HG03175 (cell line): Measurements from ENCODE around the gene TUT4.

Experiments
- ATAC-seq: cut with Tn5 transposase; IDR thresholded peaks from one replicate; pipeline ENCODE4 v1.9.1; 2021; ENCODE audit warnings: mild to moderate bottlenecking, moderate library complexity; ENCODE audit not compliant: unreplicated experiment

The TUT4 gene

DNA sequence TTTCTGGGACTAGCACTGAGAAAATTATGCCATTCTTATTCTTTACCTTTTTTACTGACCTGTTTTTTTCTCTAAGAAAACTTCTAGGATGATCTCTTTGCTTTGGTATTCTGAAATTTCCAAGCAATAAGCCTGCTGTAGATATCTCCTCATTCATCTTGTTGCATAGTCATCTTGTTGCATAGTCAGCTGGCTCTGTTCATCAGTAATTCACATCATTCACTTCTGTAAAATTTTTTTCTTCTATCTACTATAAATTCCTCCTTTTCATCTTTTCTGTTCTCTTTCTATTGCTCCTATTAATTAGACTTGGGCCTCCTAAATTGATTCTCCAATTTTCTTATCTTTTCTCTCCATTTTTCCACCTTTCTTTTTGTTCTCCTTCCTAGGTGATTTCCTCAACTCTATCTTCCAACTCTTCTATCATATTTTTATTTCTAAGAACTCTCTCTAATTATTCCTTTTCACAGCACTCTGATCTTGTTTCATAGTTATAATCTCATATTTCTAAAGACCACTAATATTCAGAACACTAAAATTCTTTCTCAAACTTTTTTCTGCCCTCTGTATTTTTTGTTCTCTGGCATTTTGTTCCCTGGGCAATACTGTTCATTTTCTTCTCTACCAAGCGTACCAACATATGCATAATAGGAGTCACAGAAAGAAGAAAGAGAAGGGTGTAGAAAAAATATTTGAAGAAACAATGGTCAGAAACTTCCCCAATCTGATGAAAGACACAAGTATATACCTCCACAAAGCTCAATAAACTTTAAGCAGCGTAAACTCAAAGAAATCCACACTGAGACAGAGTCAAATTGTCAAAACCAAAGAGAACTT lies 17.7 kb downstream of the TUT4 start:
- ATAC-seq, result no peak

DNA sequence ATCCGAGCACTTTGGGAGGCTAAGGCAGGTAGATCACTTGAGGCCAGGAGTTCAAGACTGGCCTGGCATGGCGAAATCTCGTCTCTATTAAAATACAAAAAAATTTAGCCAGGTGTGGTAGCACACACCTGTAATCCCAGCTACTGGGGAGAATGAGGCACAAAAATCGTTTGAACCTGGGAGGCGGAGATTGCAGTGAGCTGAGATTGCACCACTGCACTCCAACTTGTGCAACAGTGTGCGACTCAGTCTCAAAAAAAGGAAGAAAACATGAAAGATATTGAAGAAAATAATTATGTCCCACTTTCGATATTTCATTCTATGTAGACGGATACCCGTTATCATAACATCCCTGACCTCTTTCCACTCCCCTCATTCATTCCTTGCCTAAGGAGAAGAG lies 19.2 kb downstream of the TUT4 start:
- ATAC-seq, result no peak

DNA sequence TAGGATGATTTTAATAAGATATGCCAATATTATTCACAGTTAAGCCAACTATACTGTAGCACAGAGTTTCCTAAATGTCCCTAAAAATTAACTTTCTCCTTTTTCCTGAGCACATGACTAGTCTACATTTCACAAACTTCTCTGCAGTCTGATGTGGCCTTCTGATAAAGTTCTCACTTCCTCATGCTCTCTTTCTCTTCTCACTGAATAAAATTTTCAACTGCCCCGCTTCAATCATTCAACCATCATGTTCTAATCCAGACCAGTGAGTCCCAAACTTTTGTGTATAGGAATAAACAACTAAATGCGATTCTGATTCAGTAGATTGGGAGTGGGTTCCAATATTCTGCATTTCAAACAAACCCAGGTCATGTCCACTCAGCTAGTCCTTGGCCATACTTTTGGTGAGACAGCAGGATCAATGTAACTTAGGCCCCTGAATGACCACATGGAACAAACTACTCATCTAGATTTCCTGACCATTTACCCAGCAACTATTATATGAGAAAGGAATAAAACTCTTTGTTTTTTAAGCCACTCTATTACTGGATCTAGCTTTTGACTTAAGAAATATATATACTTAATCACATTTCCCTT lies 20.1 kb downstream of the TUT4 start:
- no peak for ATAC-seq

DNA sequence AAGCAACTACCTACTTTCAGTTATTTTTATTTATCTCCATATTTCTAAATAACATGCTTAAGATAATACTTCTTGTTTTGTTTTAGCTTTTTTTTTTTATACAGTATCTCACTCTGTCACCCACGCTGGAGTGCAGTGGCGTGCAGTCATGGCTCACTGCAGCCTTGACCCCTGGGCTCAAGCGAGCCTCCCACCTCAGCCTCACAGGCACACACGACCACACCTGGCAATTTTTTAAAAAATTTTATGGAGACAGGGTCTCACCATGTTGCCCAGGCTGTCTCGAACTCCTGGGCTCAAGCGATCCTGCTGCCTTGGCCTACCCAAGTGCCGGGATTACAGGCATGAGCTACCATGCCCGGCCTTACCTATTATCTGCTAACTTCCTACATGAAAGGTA lies 20.6 kb downstream of the TUT4 start:
- no peak for ATAC-seq

DNA sequence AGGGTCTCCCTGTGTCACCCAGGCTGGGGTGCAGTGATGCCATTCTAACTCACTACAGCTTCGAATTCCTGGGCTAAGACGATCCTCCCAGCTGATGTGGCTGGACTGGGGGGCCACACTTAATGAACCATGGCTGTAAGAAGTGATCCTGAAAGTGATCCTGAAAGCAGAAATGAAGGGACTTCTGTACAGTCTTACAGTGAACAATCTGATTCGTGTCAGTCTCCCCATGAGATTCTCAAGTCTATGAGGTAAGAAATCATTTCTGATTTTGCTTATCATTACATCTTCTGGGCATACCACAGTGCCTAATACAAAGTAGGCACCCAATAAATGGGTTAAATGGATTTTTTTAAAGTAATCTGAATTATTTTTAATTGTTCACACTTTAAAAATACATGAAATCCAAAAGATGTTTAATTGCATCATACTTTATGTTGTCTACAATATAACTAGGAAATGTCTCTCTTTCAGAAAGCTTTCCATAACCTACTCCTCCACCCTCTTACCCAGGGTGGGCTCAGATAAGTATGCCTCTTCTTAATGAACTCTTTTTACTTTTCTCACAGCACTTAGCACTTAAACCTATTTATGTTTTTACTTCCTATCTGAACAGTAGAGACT lies 21.5 kb downstream of the TUT4 start:
- ATAC-seq, result no peak

DNA sequence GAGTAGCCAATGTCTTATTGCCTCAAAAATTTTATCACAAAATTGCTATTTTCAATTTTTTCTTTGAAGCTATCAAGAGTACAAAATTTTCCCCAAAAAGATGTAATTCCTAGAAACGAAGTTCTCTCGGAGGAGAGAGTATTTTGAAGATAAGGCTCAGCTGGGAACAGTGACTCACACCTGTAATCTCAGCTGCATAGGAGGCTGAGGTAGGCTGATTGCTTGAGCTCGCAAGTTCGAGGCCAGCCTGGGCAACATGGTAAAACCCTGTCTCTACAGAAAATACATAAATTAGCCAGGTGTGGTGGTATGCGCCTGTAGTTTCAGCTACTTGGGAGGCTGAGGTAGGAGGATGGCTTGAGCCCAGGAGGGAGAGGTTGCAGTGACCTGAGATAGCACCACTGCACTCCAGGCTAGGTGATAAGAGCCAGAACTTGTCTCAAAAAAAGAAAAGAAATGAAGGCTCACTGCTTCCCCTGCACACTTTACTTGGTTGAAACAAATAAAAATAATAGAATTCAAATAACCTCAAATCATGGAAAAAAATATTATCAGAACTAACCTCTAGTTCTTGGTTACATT lies 22.2 kb downstream of the TUT4 start:
- no peak for ATAC-seq

DNA sequence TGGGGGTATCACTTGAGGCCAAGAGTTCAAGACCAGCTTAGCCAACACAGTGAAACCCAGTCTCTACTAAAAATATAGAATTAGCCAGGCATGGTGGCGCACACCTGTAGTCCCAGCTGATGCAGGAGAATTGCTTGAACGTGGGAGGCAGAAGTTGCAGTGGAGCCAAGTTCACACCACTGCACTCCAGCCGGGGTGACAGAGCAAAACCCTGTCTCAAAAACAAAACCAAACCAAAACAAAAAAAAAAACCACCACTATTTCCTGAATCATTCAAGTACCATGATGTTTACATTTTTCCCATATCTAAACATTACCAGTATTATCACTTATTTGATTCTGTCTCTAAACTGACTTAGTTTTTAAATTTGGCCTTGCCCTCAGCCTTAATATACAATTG lies 29.5 kb downstream of the TUT4 start:
- ATAC-seq, result no peak

DNA sequence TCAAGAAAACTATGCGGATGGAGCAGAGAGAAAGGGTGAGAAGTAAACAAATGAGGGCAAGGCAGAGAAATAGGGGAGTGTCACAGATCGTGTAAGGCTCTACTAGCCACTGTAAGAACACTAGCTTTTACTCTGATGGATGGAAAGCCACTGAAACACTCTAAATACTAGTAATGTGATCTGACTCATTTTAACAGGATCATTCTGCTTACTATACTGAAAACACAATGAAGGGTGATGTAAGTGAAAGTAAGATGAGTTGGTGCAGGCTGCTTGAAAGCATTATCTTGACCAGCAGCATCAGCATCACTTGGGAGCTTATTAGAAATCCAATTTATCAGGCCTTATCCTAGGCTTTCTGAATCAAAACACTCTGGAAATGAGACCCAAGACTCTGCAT lies 32.7 kb downstream of the TUT4 start:
- ATAC-seq, result no peak

DNA sequence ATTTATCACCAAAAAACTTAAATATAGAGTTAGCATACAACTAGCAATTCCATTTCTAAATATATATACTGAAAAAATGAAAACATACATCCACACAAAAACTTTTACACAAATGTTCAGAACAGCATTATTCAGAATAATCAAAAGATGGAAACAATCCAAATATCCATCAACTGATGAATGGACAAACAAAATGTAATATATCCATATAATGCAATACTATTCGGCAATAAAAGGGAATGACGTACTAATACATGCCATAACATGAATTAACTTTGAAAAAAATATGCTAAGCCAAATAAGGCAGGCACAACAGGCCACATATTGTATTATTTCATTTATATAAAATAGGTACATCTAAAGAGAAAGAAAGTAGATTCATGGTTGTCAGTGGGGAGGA lies 33.9 kb downstream of the TUT4 start:
- no peak for ATAC-seq

DNA sequence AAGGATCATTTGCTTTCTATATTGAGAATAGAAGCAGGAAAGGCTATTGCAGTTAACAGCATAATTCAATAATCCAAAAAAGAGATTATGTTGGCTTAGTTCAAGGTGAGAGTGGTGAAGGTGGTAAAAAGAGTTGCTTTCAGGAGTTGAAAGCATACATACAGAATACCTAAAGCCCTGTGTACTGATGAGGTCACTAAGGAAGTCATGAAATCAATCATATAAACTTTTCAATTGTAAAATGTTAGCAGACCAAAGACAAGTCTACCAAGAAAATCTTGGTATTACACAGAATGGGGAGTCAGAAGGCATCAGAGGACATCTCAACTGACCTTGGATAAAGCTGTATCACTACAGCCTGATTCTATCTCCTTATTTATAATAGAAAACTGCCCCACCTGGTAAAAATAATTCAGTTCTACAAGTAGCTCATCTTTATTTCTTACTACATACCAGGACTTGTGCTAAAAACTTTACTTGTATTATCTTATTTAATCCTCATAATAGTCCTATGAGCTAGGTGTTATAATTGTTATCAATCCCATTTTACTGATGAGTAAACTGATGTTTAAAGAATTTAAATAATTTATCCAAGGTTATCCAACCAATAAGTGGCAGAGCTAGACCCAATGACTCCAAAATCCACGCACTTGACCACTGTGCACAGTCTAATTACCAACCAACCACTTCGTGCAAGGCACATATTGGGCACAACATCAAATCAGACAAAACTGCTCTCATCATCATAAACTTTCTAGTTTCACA lies 40.9 kb downstream of the TUT4 start:
- ATAC-seq, result no peak

DNA sequence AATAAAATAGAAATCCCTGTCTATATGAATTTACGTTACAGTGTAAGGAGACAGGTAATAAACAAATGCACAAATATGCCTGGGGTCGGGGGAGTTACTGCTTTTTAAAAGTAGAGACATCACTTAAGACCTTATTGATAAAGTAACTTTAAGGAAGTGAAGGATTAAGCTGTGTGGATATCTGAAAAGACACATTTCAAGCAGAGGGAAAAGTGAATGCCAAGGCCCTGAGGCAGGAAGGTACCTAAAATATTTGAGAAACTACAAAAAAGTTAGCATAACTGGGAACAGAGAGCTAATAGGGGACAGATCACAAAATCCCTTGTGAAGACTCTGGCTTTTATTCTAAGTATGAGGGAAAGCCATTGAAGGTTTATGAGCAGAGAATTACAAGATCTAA lies 41.5 kb downstream of the TUT4 start:
- no peak for ATAC-seq

DNA sequence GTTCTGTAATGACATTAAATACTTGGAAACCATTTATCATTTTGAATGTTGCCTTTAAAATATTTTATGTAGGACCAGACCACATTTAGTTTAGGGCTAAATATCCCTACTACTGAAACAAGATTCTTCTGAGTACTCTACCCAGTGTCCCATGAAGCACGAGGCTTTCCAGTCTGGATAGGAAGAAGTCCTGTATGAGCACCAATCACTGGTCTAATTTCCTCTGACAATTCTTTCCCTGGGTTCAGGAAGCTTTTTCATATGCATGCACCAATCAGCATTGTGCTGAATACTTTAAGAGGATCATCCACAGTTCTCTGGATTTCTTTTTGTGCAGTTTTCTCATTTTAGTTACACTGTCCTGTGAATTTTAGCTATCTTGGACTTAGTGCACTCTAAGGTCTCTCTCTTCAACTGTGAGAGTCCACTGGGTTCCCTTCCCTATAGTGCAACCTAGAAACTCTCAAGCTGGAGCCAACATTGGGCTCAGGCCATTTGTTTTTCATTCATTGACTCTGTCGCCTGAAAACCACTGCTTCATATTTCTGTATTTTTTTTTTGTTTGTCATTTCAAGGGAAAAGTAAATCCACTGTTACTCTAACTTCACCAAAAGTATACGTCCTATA lies 45.9 kb downstream of the TUT4 start:
- ATAC-seq, result no peak

DNA sequence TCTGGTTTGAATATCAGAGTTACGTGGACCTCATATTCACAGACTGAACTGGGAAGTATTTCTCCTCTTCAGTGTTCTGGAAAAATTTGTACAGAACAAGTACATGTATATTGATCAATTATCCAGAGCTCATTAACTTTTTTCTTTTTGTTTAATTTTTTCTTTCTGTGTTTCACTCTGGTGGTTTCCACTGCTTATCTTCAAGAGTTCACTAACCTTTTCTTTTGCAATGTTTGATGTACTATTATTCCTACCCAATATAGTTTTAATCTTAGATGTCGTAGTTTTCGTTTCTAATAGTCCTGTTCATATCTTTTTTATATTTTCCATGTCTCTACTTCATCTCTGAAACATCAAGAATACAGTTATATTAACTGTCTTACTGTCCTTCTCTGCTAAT lies 46.5 kb downstream of the TUT4 start:
- no peak for ATAC-seq

DNA sequence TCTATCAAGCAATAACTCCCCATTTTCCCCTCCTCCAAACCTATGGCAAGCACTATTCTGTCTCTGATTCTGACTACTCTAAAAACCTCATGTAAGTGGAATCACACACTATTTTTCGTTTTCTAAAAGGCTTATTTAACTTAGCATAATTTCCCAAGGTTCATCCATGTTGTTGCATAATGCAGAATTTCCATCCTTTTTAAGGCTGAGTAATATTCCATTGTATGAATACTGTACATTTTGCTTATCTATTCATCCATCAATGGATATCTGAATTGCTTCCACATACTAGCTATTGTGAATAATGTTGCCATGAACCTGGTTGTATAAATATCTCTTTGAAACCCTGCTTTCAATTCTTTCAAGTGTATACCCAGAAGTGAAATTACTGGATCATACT lies 48.2 kb downstream of the TUT4 start:
- ATAC-seq, result no peak

DNA sequence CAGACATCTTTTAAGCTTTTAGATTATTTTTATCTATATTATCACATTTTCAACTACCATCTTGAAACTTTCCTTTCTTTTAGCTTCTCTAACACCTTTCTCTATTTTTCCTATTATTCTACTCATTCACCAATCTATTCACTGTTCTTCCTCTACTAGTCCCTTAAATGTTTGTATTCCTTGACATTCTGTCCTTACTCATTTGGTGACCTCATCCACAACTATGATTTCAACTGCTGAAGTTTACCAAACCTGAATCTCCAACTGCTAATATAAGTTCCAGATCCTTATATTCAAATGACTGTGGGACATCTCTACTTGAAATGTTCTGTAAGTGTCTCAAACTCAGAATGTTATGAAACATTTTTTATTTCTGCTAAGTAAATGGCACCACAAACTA lies 49.2 kb downstream of the TUT4 start:
- ATAC-seq, result no peak

DNA sequence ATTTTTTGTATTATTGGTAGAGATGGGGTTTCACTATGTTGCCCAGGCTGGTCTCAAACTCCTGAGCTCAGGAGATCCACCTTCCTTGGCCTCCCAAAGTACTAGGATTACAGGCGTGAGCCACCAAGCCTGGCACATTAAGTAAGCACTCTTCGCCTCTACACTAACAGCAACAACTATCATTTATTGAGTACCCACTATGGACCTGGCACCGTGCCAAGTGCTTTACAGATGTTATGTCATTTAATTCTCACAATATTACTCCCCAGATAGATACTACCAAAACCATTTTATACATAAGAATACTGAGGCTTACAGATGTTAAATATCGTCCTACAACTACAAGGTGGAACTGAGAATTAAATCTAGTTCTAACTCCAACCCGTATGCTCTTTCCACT lies 50.1 kb downstream of the TUT4 start:
- ATAC-seq, result no peak

DNA sequence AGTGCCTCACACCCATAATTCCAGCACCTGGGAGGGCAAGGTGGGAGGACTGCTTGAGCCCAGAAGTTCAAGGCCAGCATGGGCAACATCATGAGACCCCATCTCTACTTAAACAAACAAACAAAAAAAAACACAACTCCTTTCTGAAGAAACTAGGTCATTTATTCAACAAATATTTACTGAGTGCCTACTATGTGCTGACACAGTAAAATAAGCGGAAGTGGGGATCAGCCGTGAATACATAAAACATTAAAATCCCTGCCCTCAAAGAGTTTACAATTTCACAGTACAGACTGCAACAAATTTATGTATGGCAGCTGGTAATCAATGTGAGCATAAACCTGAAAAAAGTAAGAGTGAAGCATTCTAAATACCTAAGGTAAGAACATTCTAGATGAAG lies 65.3 kb downstream of the TUT4 start:
- ATAC-seq, result no peak

DNA sequence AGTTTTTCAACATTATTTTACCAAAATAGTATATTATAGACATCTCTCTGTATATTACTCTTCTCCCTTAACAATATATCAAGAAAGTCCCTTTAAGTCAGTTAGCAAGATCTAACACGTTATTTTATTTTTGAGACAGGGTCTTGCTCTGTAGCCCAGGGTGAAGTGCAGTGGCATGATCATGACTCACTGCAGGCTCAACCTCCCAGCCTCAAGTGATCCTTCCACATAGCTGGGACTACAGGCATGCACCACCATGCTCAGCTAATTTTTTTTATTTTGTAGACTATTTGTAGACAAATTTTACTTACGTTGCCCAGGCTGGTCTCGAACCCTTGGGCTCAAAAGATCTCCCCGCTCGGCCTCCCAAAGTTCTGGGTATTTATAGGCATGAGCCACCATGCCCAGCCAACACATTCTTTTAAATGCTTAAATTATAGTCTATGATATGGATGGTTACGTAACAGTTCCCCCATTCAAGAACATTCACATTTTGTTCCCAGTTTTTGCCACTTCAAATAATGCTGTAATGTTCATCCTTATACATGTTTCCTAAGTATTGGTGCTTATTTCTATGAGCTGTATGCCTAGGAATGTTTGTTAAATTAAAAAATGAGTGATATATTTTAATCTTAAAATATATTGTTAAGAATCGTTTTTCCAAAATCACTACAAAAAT lies 70.4 kb downstream of the TUT4 start:
- ATAC-seq, result no peak

DNA sequence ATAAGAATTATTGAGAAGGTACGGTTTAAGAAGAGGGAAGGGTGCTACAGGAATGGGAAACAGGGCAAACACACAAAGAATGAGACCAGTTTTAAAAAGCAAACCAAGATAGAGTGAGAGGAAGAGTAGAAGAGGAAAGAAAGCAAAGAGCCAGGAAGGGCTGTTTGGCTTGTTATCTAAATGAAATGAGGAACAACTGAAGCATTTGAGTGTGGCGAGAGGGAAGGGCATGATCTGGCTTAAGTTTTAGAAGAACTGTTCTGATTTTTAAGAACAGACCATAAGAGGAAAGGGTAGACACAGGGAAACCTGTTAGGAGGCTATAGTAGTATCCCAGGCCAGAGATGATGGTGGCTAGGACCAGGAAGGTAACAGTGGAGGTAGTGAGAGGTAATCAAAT lies 73.8 kb downstream of the TUT4 start:
- ATAC-seq, result no peak

DNA sequence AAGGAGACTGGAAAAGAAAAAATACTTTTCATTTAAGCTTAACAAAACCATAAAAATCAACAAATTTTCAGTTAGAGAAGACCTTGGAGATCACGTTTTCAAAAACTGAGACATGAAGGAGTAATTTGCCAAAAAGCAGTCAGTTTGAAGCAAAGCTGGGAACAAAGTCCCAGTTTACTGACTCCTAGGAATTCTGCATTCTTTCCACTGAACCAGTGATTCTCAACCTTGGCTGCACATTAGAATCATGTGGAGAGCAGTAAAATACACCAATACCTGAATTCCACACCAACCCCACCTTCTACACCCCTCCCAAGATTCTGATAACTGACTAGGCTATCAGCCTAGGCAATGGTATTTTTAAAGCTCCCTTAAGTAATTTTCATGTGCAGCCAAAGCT lies 75.0 kb downstream of the TUT4 start:
- ATAC-seq, result no peak
